ENCODE measurements around the gene DNAL1.

The DNAL1 gene

GRCh38 chr14:73674986-73675385, 30.2 kb downstream of the DNAL1 start:
- TF ChIP-seq CTCF (IDR thresholded peaks at IDR 0.05): no peak

- TF ChIP-seq CTCF (IDR thresholded peaks at IDR 0.05): no peak
These were observed 33.9 kb downstream of the DNAL1 start for GRCh38 chr14:73678698-73679097.

- no peak for TF ChIP-seq CTCF (IDR thresholded peaks at IDR 0.05)
These were observed 36.0 kb downstream of the DNAL1 start for GRCh38 chr14:73680821-73681220.

GRCh38 chr14:73684627-73685026, 39.8 kb downstream of the DNAL1 start:
- TF ChIP-seq CTCF (IDR thresholded peaks at IDR 0.05): no peak

GRCh38 chr14:73685328-73685727, 40.5 kb downstream of the DNAL1 start:
- TF ChIP-seq CTCF (IDR thresholded peaks at IDR 0.05): no peak

GRCh38 chr14:73686901-73687300, 42.1 kb downstream of the DNAL1 start:
- no peak for TF ChIP-seq CTCF (IDR thresholded peaks at IDR 0.05)

- TF ChIP-seq CTCF (IDR thresholded peaks at IDR 0.05): no peak
These were observed 49.3 kb downstream of the DNAL1 start for GRCh38 chr14:73694083-73694482.

- TF ChIP-seq CTCF (IDR thresholded peaks at IDR 0.05): no peak
These were observed 50.3 kb downstream of the DNAL1 start for GRCh38 chr14:73695082-73695481.
